Muscle layer of duodenum (tissue), 2 donors: ENCODE results near the gene AP4M1.
"Not testable (repeated sequence)": the region's sequence is repeated elsewhere in the genome, so short reads cannot be mapped to it uniquely, and the experiment has no call there.

Source experiments
- H3K27ac ChIP-seq: one replicate; pipeline ENCODE4 v1.7.0; 2013; ENCODE audit warnings: mild to moderate bottlenecking, low read length
- H3K27me3 ChIP-seq: one replicate; pipeline ENCODE4 v1.7.0; 2013; ENCODE audit warnings: low read depth, mild to moderate bottlenecking, control low read depth, low read length
- H3K36me3 ChIP-seq, 2 donors: one replicate each; pipeline ENCODE4 v1.7.0; 2013; ENCODE audit warnings: low read length in 2 of 2, control low read depth in 1 of 2, mild to moderate bottlenecking in 1 of 2; ENCODE audit not compliant: insufficient read depth in 2 of 2, control insufficient read depth in 1 of 2
- H3K4me1 ChIP-seq, 2 donors: one replicate each; pipeline ENCODE4 v1.7.0; 2013; ENCODE audit warnings: low read length in 2 of 2, mild to moderate bottlenecking in 2 of 2, control low read depth in 1 of 2, moderate library complexity in 1 of 2; ENCODE audit not compliant: insufficient read depth in 2 of 2, control insufficient read depth in 1 of 2
- H3K4me3 ChIP-seq, 2 donors: one replicate each; pipeline ENCODE4 v1.7.0; 2013; ENCODE audit warnings: low read length in 2 of 2, low read depth in 1 of 2, mild to moderate bottlenecking in 1 of 2
- H3K9me3 ChIP-seq, 2 donors: one replicate each; pipeline ENCODE4 v1.7.0; 2013; ENCODE audit warnings: low read length in 2 of 2, control low read depth in 1 of 2, mild to moderate bottlenecking in 1 of 2; ENCODE audit not compliant: control insufficient read depth in 1 of 2
- donor health status: healthy.

AP4M1 gene

GRCh38 chr7:100141555-100141949 is 40.1 kb downstream of the AP4M1 start:
- Histone ChIP-seq H3K27me3 (no peaks in the 10 kb centered on the region), H3K27ac (no peak overlapping the region), H3K36me3 (no peaks in the 10 kb centered on the region), H3K9me3 (no peaks in the 10 kb centered on the region), H3K4me3 (no peak overlapping the region), H3K4me1 (no peaks in the 10 kb centered on the region)

GRCh38 chr7:100142461-100142860 is 41.0 kb downstream of the AP4M1 start:
- Histone ChIP-seq H3K9me3 (no peaks in the 10 kb centered on the region), H3K27ac (no peak overlapping the region)

GRCh38 chr7:100146350-100146749 is 44.9 kb downstream of the AP4M1 start:
- H3K27ac ChIP-seq, H3K27me3 ChIP-seq, H3K36me3 ChIP-seq, H3K9me3 ChIP-seq, H3K4me3 ChIP-seq: not testable (repeated sequence)
- H3K4me1 ChIP-seq, result peaks cover 3 to 16% of the 10 kb centered on the region in 2 donors

More at GRCh38 chr7:100142461-100142860, 41.0 kb downstream of the AP4M1 start:
- no peaks in the 10 kb centered on the region for H3K36me3 ChIP-seq
- H3K27me3 ChIP-seq, result no peaks in the 10 kb centered on the region
- H3K4me1 ChIP-seq, result no peaks in the 10 kb centered on the region
- H3K4me3 ChIP-seq, result no peak overlapping the region

- Histone ChIP-seq H3K9me3 (no peaks in the 10 kb centered on the region), H3K27ac (no peak overlapping the region), H3K4me3 (no peak overlapping the region), H3K36me3 (no peaks in the 10 kb centered on the region), H3K4me1 (peaks cover 3 to 16% of the 10 kb centered on the region in 2 donors), H3K27me3 (no peaks in the 10 kb centered on the region)
These were observed 45.8 kb downstream of the AP4M1 start for GRCh38 chr7:100147278-100147677.

GRCh38 chr7:100148225-100148558 is 46.7 kb downstream of the AP4M1 start:
- Histone ChIP-seq H3K4me3 (peak overlapping the region; percentile 79 to 97), H3K9me3 (no peaks in the 10 kb centered on the region), H3K27me3 (no peaks in the 10 kb centered on the region), H3K27ac (peak overlapping the region; percentile 10), H3K36me3 (peaks cover 0 to 3% of the 10 kb centered on the region in 2 donors), H3K4me1 (peaks cover 3 to 16% of the 10 kb centered on the region in 2 donors)

- Histone ChIP-seq H3K4me3 (peak within 1 kb of the TSS; percentile 79 to 97), H3K4me1 (peaks cover 5 to 16% of the 10 kb centered on the region in 2 donors)
These were observed 47.3 kb downstream of the AP4M1 start, which contains the start of gene LAMTOR4 for GRCh38 chr7:100148559-100149328. LAMTOR4 (plus strand) TSS chr7:100148918; CDS start chr7:100148973, 55 bp downstream.

GRCh38 chr7:100152404-100152803 is 51.0 kb downstream of the AP4M1 start:
- Histone ChIP-seq H3K27ac (no peak overlapping the region), H3K27me3 (no peaks in the 10 kb centered on the region), H3K4me1 (peaks cover 16 to 31% of the 10 kb centered on the region in 2 donors), H3K9me3 (no peaks in the 10 kb centered on the region), H3K4me3 (no peak overlapping the region), H3K36me3 (peaks cover 20 to 39% of the 10 kb centered on the region in 2 donors)

More at GRCh38 chr7:100148559-100149328, 47.3 kb downstream of the AP4M1 start, which contains the start of gene LAMTOR4:
- peak within 1 kb of the TSS; percentile 86 for H3K27ac ChIP-seq
- H3K9me3 ChIP-seq, result no peaks in the 10 kb centered on the region
- H3K27me3 ChIP-seq, result no peaks in the 10 kb centered on the region
- H3K36me3 ChIP-seq, result peaks cover 4 to 8% of the 10 kb centered on the region in 2 donors

GRCh38 chr7:100152937-100153666 is 51.7 kb downstream of the AP4M1 start:
- no peak overlapping the region for H3K27ac ChIP-seq
- no peak overlapping the region for H3K4me3 ChIP-seq
- H3K9me3 ChIP-seq, result no peaks in the 10 kb centered on the region
- H3K4me1 ChIP-seq, result peaks cover 19 to 36% of the 10 kb centered on the region in 2 donors
- H3K27me3 ChIP-seq, result no peaks in the 10 kb centered on the region
- H3K36me3 ChIP-seq, result peaks cover 20 to 39% of the 10 kb centered on the region in 2 donors

- Histone ChIP-seq H3K4me1 (peaks cover 19 to 36% of the 10 kb centered on the region in 2 donors), H3K9me3 (no peaks in the 10 kb centered on the region), H3K27me3 (no peaks in the 10 kb centered on the region), H3K27ac (peak overlapping the region; percentile 39), H3K4me3 (no peak overlapping the region), H3K36me3 (peaks cover 20 to 39% of the 10 kb centered on the region in 2 donors)
These were observed 52.5 kb downstream of the AP4M1 start for GRCh38 chr7:100153708-100154535.

- no peak overlapping the region for H3K27ac ChIP-seq
- no peaks in the 10 kb centered on the region for H3K27me3 ChIP-seq
- H3K4me3 ChIP-seq, result no peak overlapping the region
- peaks cover 16 to 32% of the 10 kb centered on the region in 2 donors for H3K4me1 ChIP-seq
- no peaks in the 10 kb centered on the region for H3K9me3 ChIP-seq
- peaks cover 20 to 39% of the 10 kb centered on the region in 2 donors for H3K36me3 ChIP-seq
These were observed 53.4 kb downstream of the AP4M1 start for GRCh38 chr7:100154651-100155491.
